Neuronal stem cell (in vitro differentiated cells): Measurements from ENCODE around the gene EXOSC1. TPM values are rescaled to one million over a fixed set of nuclear protein-coding genes. Genes with fewer than 3 reads are reported as not detected.

ENCODE experiments used
- DNase-seq: peaks from one replicate; pipeline ENCODE4 v3.0.0-alpha.2; 2013; ENCODE audit warnings: low spot score
- H2AFZ ChIP-seq: one replicate; pipeline ENCODE4 v1.6.1; 2013; ENCODE audit warnings: mild to moderate bottlenecking, low read length, inconsistent platforms
- H2AK5ac ChIP-seq: 2 replicates; pipeline ENCODE4 v1.6.1; 2013; ENCODE audit warnings: low read depth, mild to moderate bottlenecking, inconsistent platforms, low read length, moderate library complexity, mixed read lengths
- H2BK120ac ChIP-seq: 2 replicates; pipeline ENCODE4 v1.6.1; 2013; ENCODE audit warnings: low read depth, mild to moderate bottlenecking, inconsistent platforms, low read length, moderate library complexity, mixed read lengths
- H2BK12ac ChIP-seq: one replicate; pipeline ENCODE4 v1.6.1; 2013; ENCODE audit warnings: low read length, inconsistent platforms
- H2BK15ac ChIP-seq: 2 replicates; pipeline ENCODE4 v1.6.1; 2013; ENCODE audit warnings: mild to moderate bottlenecking, low read length, inconsistent platforms, mixed read lengths
- H2BK5ac ChIP-seq: one replicate; pipeline ENCODE4 v1.6.1; 2013; ENCODE audit warnings: inconsistent platforms, mild to moderate bottlenecking, low read length, moderate library complexity
- H3K14ac ChIP-seq: one replicate; pipeline ENCODE4 v1.6.1; 2013; ENCODE audit warnings: low read length, inconsistent platforms
- H3K18ac ChIP-seq: 2 replicates; pipeline ENCODE4 v1.6.1; 2013; ENCODE audit warnings: low read length, inconsistent platforms
- H3K23ac ChIP-seq: 2 replicates; pipeline ENCODE4 v1.6.1; 2013; ENCODE audit warnings: low read depth, mild to moderate bottlenecking, mixed read lengths, low read length, inconsistent platforms; ENCODE audit not compliant: poor library complexity
- H3K27ac ChIP-seq: replicated peaks from 3 replicates; pipeline ENCODE4 v1.5.1; 2013; ENCODE audit warnings: low read length, inconsistent platforms
- H3K27me3 ChIP-seq, 3 experiments: 2 replicates each; pipeline ENCODE4 v1.6.1; 2013; ENCODE audit warnings: low read length in 3 of 3, mild to moderate bottlenecking in 2 of 3, inconsistent platforms in 1 of 3, low read depth in 1 of 3, mixed read lengths in 1 of 3, moderate library complexity in 1 of 3; ENCODE audit not compliant: control insufficient read depth in 3 of 3, insufficient read depth in 3 of 3
- H3K36me3 ChIP-seq, 2 donors: replicated peaks in 1 of 2; 2 replicates each; pipeline ENCODE4 v1.6.1; 2013; ENCODE audit warnings: low read length in 2 of 2; ENCODE audit not compliant: control insufficient read depth in 2 of 2, insufficient read depth in 2 of 2
- H3K4ac ChIP-seq: 2 replicates; pipeline ENCODE4 v1.6.1; 2013; ENCODE audit warnings: inconsistent platforms, mild to moderate bottlenecking, low read length, moderate library complexity
- H3K4me1 ChIP-seq, 2 donors: 1 replicate in 1 of 2; 2 replicates in 1 of 2; pipeline ENCODE4 v1.6.1; 2013; ENCODE audit warnings: low read length in 2 of 2, low read depth in 1 of 2; ENCODE audit not compliant: control insufficient read depth in 2 of 2, insufficient read depth in 1 of 2
- H3K4me2 ChIP-seq: one replicate; pipeline ENCODE4 v1.6.1; 2013; ENCODE audit warnings: mild to moderate bottlenecking, low read length, inconsistent platforms; ENCODE audit not compliant: insufficient read depth, poor library complexity, severe bottlenecking
- H3K4me3 ChIP-seq, 2 donors: 2 replicates each; pipeline ENCODE4 v1.5.1; 2013; ENCODE audit warnings: low read length in 2 of 2, mild to moderate bottlenecking in 2 of 2, inconsistent platforms in 1 of 2, moderate library complexity in 1 of 2
- H3K79me1 ChIP-seq: one replicate; pipeline ENCODE4 v1.6.1; 2013; ENCODE audit warnings: low read depth, mild to moderate bottlenecking, inconsistent platforms, low read length, moderate library complexity
- H3K9ac ChIP-seq: one replicate; pipeline ENCODE4 v1.6.1; 2013; ENCODE audit warnings: mild to moderate bottlenecking, low read depth, low read length, inconsistent platforms; ENCODE audit not compliant: poor library complexity
- H3K9me3 ChIP-seq, 2 donors: replicated peaks in 1 of 2; 2 replicates each; pipeline versions ENCODE3 to v1.6.1; 2013; ENCODE audit warnings: low read length in 2 of 2, mild to moderate bottlenecking in 2 of 2, inconsistent platforms in 1 of 2, low read depth in 1 of 2, mixed read lengths in 1 of 2, moderate library complexity in 1 of 2; ENCODE audit not compliant: control insufficient read depth in 2 of 2, insufficient read depth in 1 of 2
- H4K8ac ChIP-seq: one replicate; pipeline ENCODE4 v1.6.1; 2013; ENCODE audit warnings: low read depth, mild to moderate bottlenecking, inconsistent platforms, low read length, moderate library complexity
- H4K91ac ChIP-seq: one replicate; pipeline ENCODE4 v1.6.1; 2013; ENCODE audit warnings: low read length, low read depth, mild to moderate bottlenecking, inconsistent platforms; ENCODE audit not compliant: poor library complexity
- WGBS, 2 donors: extraction: QIAGEN DNeasy Blood & Tissue Kit; methylation state at CpG; one replicate each; pipeline ENCODE4 v1.1.7; 2013; ENCODE audit warnings: missing lambda C conversion rate in 2 of 2, mixed read lengths in 1 of 2; ENCODE audit not compliant: insufficient read length in 2 of 2, insufficient replicate concordance in 1 of 2; ENCODE audit errors: extremely low coverage in 2 of 2; 5-methylcytosine and 5-hydroxymethylcytosine counted together
- small RNA-seq: library from polyadenylated mRNA; stranded (forward); fragments of <200 nt; extraction: miRNeasy Mini kit (QIAGEN cat#:217004); gene quantifications from one replicate; pipeline ENCODE3, GENCODE V24; 2013; ENCODE audit not compliant: insufficient read depth

EXOSC1 gene

GRCh38 chr10:97393034-97393573, 52.7 kb downstream of the EXOSC1 start:
- Histone ChIP-seq H2BK120ac (no peak overlapping the region), H3K27me3 (no peaks in the 10 kb centered on the region), H3K18ac (no peak overlapping the region), H4K8ac (no peak overlapping the region), H2BK15ac (no peak overlapping the region), H3K23ac (no peak overlapping the region), H4K91ac (no peak overlapping the region), H2AFZ (no peak overlapping the region), H2BK12ac (no peak overlapping the region), H2BK5ac (no peak overlapping the region), H3K79me1 (peaks cover 2% of the 10 kb centered on the region), H3K27ac (no peak overlapping the region), H3K9me3 (no peaks in the 10 kb centered on the region), H3K4ac (no peak overlapping the region), H2AK5ac (no peak overlapping the region), H3K14ac (no peak overlapping the region), H3K4me3 (no peak overlapping the region), H3K9ac (no peak overlapping the region), H3K4me1 (no peaks in the 10 kb centered on the region), H3K4me2 (no peak overlapping the region), H3K36me3 (peaks cover 35 to 83% of the 10 kb centered on the region in 2 donors)
- no peak for DNase-seq
- no CpG with 5 or more reads among the region's 8 CpGs for WGBS, 2 donors

- H3K14ac ChIP-seq, result no peak overlapping the region
- no peak overlapping the region for H2BK12ac ChIP-seq
- H2AK5ac ChIP-seq, result no peak overlapping the region
- no peak overlapping the region for H3K9ac ChIP-seq
- H3K9me3 ChIP-seq, result no peaks in the 10 kb centered on the region
- H2BK120ac ChIP-seq, result no peak overlapping the region
- no peak overlapping the region for H3K27ac ChIP-seq
- no peak overlapping the region for H3K4me2 ChIP-seq
- H3K36me3 ChIP-seq, result peaks cover 36 to 82% of the 10 kb centered on the region in 2 donors
- H3K27me3 ChIP-seq, result no peaks in the 10 kb centered on the region
- no peak overlapping the region for H2AFZ ChIP-seq
- no peak overlapping the region for H4K8ac ChIP-seq
- H3K4me1 ChIP-seq, result no peaks in the 10 kb centered on the region
- WGBS, 2 donors, result no CpG with 5 or more reads among the region's 5 CpGs
- DNase-seq, result no peak
- peaks cover 2% of the 10 kb centered on the region for H3K79me1 ChIP-seq
- no peak overlapping the region for H4K91ac ChIP-seq
- H3K4me3 ChIP-seq, result no peak overlapping the region
- no peak overlapping the region for H2BK15ac ChIP-seq
- no peak overlapping the region for H3K18ac ChIP-seq
- H3K23ac ChIP-seq, result no peak overlapping the region
- H3K4ac ChIP-seq, result no peak overlapping the region
- H2BK5ac ChIP-seq, result no peak overlapping the region
Measured at GRCh38 chr10:97390091-97390490, 55.7 kb downstream of the EXOSC1 start.

- no peaks in the 10 kb centered on the region for H3K4me1 ChIP-seq
- H3K4ac ChIP-seq, result peak overlapping the region; percentile 66
- no peak overlapping the region for H2BK12ac ChIP-seq
- no peak overlapping the region for H2BK15ac ChIP-seq
- no peak overlapping the region for H3K23ac ChIP-seq
- peaks cover 0 to 1% of the 10 kb centered on the region in 2 donors for H3K9me3 ChIP-seq
- WGBS, 2 donors, result no CpG with 5 or more reads among the region's 5 CpGs
- no peak overlapping the region for H3K4me2 ChIP-seq
- H3K27me3 ChIP-seq, result no peaks in the 10 kb centered on the region
- no peak for DNase-seq
- H2BK120ac ChIP-seq, result no peak overlapping the region
- no peak overlapping the region for H4K8ac ChIP-seq
- no peak overlapping the region for H3K14ac ChIP-seq
- H2AK5ac ChIP-seq, result no peak overlapping the region
- H3K36me3 ChIP-seq, result peaks cover 30 to 81% of the 10 kb centered on the region in 2 donors
- H3K4me3 ChIP-seq, result no peak overlapping the region
- H4K91ac ChIP-seq, result no peak overlapping the region
- no peak overlapping the region for H3K27ac ChIP-seq
- no peak overlapping the region for H2AFZ ChIP-seq
- H3K18ac ChIP-seq, result peak overlapping the region; percentile 8
- peaks cover 2% of the 10 kb centered on the region for H3K79me1 ChIP-seq
- no peak overlapping the region for H2BK5ac ChIP-seq
- H3K9ac ChIP-seq, result no peak overlapping the region
Measured at GRCh38 chr10:97388152-97388551, 57.7 kb downstream of the EXOSC1 start.

Small RNA genes lying within 50 kb of the gene (small RNA-seq; reads per million reads assigned to genes)
- not detected for gene RF00019
